Measurements from ENCODE around the gene CKLF.
A peak's percentile ranks its signal among the peaks of the same experiment; 100 is the strongest.

CKLF gene

DNA sequence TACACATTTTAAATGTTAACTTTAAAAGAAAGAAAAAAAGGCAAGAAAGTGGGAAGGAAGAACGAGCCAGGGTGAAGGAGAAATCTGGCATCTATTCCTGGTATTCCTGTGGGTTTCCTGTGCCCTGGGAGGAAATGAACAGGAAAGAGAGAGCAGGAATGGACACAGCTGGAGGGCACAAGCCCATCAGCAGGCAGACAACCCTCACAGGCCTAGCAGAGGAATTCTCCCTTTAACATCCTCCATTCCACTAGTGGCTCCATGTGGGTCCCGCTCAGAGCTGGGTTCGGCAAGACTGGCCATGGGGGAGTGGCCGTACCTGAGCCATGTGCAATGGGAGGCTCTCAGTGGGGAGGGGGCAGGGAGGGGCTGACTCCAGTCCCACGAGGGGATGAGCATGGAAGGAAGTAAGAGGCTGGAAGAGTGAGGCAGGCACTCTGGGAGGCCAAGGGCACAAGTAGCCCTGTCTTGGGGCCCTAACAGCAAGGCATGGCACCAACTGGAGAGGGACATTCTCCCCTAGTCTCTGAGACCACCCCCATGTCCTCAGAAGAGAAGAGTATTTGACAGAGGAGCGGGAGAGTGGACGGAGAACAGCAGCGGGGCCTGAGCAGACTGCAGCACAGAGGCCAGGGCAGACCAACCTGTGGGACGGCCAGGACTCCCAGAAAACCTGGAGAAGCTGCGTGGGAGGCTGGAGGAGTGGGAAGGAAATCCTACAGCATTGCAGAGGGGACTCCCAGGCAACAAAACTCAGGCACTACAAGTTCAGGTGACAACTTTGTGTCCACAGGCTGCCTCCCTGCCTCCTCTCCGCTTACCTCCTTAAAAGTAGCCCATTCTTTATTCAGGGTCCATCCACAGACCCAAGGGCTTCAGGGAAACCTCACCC lies 32.6 kb upstream of the CKLF start:
- DNase-seq, result no peak

DNA sequence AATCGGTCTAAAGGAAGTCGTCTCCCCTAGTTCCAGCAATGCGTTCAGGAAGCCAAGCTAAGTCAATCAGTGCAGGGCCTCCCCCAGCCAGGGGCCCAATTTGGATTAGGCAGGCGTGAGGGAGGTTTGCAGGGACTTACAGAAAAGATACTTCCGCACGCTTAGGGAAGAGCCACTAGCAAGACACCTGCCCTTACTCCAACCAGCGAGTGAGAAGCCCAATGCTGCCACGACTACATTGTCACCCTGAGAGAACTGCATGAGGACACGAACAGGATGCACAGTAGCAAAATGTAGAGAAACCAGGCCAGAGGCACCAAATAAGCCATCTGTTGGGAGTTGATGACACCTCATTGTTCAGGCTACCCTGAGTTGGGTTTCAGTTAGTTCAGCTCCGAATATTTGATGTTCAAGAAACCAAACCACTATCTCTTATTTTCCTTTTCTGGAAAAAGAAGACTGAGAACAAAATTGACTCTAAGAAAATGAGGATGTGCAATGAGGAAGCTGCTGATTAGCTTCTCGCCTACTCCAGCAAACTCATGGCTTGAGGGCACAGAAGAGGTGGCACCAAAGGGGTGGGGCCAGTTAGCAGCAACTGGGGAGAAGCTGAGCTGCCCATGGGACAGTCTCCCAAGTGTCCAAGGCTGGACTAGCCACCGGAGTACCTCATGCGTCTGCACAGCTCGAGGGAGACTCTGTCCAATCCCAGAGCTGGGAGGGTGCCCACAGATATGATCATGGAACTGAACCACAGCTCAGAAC lies 31.8 kb upstream of the CKLF start:
- peak; percentile 84 to 86 (median 85) for DNase-seq

DNA sequence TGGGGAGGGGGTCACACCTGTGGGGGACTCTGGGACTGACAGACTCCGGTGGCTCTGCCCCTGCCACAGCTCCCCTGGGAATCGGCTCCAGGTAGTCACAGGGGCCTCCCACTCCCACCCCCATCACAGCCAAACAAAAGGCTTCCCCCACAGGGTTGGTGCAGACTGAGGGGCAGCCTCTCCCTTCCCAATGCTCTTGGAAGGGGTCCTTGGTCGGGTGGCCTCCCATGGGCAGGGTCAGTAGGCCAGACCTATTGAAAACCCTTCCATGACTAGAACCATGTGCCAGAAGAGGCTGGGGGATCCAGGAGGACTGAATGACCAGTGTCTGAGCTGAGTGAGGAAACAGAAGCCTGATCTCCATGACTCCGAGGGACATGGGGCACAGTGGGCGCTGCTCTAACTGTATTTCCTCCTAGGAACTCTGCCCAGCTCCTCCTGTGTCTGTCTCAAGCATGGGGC lies 31.1 kb upstream of the CKLF start:
- peak; percentile 61 to 66 (median 62) for DNase-seq

DNA sequence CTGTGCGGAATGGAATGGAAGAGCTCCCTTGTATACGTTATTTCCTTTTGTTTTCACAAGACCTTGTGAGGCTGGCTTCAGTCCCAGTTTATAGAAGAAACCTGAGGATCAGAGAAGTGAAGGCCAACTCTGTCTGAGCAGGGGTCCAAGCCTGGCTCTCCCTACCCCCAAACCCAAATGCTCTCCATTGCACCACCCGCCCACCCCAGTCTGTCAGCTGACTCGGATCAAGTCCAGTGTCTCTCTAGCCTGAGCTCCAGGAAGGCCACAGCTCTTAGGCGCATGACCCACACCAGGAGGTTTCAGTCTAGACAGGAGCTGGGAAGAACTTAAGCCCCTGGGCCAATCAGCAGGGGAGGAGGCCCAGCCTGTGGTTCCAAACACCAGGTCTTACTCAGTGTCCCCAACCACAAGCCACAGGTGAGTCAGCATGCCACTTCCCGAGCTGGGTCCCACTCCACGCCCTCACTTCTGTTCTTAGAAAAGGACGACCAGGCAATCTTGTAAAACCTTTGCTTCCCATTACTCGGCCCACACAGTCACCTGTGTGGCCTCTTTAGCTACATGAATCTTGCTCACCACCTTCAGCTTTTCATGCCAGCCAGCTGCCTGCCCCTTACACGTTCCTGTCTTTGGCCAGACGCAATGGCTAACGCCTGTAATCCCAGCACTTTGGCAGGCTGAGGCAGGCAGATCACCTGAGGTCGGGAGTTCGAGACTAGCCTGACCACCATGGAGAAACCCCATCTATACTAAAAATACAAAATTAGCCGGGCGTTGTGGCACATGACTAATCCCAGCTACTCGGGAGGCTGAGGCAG lies 30.2 kb upstream of the CKLF start:
- DNase-seq, result peak; percentile 74 to 84 (median 80)

DNA sequence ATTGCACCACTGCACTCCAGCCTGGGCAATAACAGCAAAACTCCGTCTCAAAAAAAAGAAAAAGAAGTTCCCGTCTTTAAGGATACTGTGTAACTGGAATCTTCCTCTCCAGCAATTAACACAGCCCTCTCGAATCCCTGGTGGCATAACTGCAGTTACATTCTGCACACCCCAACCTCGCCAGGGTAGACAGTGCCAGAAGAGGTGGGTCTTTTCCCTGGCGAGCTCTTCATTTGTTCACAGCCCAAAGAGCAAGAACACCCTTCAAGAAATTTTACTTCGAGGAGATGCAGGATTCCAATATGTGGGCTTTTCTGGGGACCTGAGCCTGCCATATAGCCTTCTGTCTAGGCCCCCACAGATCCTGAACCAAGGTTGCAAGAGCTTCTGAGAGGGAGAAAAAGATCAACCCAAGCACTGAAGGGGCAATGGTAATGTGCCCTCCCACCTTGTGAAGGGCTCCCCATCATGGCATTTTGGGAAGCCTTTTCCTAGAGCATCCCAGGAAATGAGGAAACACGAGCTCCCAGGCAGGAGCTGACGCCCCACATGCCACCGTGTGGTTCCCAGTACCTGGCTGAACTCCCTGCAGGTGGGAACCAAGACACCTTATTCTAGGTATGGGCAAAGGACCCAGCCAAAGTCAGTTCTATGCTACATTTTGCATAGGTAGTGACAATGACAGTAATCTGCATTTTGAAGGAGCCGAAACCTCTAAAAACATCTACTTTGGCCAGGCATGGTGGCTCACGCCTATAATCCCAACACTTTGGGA lies 29.4 kb upstream of the CKLF start:
- DNase-seq, result peak in 1 of 3 donors; percentile 36

DNA sequence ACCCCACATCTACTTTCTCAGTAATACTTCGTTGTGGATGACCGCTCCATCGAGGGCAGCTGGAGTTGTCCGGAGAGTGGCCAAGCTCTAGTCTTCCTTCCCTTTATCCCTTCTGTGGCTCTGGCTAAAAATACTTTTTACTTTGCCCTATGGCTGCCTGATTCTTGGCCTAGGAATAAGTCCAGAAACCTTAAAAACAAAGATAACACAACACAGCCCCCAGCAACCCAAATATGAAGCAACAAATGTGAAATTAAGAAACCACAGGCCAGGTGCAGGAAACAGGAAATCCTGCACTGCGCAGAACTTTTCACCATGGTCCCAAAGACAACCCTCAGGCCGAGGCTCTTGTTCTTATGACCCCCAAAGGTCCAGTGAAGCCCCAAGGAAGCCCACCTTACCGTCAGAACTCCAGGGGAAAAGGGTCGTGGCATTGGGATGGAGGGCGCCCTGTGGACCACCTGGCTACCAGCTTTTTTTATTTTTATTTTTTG lies 28.5 kb upstream of the CKLF start:
- DNase-seq, result no peak

DNA sequence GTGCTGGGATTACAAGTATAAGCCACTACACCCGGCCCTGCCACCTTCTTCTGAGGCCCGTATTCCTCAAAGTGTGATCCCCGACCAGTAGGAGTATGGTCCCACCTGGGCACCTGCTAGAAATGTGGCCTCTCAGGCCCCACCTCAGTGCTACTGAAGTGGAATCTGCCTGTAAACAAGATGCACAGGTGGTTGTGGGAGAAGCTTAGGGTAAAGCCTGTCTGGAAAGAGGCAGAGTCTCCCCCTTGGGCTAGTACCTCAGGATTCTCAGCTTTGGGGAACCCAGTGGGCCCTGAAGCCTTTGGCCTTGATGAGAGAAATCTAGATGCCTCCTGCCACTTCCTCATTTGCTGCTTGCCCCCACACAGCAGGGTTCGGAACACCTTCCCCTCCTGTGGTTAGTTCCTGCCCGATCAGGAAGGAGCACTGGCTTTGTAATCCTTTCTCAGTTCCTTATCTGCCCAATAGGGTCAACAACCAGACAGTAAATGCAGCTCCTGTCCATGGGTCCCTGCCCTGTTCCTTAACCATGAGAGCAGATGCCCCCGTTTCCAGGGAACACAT lies 27.7 kb upstream of the CKLF start:
- DNase-seq, result peak; percentile 70 to 80 (median 75)

DNA sequence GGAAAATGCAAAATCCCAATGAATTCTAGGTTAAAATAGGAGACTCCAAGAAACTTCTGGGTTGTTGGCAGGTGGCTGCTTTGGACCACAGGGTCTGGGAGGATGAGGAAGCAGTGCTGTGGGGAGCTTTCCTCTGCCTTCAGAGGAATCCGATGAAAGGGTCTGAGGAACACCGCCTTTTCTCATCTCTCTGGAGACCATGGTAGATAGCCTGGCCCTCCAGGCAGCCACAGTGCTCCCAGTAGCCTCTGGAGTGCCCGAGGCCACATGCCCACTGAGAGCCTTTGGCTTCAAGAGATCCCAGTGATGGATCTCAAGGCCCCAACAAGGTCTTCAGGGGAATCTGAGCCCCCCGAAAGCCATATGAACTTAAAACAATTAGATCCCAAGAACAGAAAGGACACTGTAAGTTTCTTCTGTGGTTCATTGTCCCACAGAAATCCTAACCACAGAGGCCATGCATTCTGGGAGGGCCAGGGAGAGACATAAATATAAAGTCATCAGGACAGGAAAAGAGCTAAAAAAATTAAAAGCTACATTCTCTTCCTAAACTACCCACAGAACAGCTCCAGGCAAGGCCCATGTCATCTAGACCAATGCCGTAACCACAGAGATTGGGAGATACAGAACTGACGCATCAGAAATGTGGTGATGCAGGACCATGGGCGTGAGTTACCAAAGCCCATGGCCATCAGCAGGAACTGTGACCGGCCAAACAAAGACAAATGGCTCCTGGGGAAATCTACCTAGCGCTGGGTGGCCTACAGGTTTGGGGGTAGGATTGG lies 26.8 kb upstream of the CKLF start:
- peak; percentile 75 to 85 (median 84) for DNase-seq

DNA sequence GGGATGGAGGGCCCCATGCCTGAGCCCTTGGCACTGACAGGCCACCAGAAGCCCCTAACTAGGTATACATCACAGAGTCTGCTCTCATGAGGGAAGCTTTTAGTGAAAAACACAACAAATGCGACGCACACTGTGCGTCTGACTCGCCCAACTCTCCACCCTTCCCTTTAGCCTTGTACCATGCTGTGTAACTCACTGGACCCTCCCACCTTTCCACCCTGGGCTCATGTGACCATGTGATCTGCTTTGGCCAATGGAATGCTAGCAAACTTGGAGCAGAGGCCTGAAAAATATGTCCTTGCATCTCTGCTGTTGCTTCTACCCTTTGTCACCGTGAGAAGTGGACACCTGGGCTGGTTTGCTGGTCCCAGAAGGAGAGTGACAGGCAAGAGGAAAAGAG lies 24.1 kb upstream of the CKLF start:
- no peak for DNase-seq

DNA sequence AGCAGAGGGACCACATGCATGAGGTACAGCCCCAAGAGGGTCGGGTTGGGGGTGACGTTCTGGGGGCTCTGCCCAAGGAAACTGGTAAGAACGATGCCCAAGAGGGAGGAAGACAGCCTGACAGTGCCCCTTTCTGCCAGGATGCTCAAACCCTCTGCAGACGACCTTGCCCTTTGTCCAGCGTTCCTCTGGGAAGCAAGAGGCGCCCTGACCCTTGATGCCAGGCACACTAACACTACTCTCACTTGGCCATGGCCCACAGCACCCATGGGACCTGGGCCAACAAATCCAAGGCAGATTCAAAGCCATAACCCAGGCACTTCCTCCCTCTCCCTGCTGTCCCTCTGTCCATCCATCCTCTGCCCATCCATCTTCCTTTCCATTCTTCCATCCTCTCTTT lies 22.9 kb upstream of the CKLF start:
- DNase-seq, result no peak

DNA sequence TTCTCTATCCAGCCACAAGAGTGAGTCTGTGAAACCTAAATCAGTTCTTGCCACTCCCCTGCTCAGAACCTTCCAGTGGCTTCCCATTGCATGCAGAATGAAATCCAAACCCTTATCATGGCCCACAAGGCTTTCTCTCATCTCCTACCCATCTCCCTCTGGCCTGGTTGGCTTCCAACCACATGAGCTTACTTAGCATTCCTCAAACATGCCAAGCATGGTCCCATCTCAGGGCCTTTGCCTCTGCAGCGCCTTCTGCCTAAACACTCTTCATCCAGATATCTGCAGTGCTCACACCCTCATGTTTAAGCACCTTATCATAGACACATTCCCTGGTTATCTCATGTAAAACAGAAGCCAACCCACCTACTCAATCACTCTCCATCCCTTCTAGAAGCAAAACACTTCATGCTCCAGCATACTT lies 18.0 kb upstream of the CKLF start:
- DNase-seq, result no peak

DNA sequence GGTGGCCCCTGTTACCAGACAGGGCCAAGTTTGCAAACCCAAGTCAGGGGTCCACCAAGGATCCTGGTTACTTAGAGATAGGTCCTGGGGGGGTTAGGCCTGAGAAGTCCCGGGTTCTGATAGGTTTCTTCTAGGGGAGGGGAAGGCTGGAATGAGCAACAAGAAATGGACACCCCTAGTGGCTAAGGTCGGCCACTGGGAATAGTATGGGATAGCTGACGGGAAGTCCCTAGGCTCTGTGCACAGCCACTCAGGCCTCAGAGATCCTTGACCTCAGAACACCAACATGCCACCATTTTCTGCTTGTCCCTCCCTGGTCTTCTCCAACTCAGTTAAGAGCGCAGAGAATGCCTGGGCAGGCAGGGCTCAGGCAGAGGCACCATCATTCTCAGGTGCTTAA lies 15.9 kb upstream of the CKLF start:
- DNase-seq, result no peak

DNA sequence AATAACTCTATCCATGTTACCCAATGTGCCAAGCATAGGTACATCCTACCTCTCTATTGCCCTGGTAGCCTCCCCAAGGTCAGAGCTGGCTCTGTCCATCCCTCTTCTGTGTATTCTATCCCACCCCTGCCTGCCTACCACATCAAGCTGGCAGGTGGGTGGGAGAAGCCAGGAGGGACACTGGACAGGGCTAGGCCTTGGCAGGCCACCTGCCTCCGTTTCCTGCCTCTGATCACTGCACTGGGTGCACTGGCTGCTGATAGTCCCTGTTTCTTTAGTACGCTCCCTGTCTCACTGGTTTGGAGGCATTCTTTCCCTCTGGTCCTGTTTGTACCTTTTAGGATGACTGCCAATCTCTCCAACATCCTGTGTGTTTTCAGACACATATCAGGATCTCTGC lies 15.1 kb upstream of the CKLF start:
- no peak for DNase-seq

DNA sequence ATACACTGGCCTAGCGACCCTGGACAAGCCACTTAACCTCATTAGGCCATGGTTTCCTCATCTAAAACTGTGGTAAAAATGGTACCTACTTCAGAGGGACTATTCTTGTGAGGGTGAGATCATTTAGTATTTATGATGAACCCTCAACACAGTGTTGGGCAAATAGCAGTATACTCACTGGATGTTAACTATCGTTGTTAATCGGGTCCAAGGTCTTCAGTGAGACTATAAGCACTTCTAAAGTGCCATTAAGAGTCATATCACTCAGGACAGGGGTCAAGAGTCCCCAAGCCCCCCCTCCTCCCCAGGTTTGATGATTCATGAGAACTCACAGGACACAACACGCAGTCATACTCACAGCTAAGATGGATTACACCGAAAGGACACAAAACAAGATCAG lies 13.5 kb upstream of the CKLF start:
- no peak for DNase-seq

DNA sequence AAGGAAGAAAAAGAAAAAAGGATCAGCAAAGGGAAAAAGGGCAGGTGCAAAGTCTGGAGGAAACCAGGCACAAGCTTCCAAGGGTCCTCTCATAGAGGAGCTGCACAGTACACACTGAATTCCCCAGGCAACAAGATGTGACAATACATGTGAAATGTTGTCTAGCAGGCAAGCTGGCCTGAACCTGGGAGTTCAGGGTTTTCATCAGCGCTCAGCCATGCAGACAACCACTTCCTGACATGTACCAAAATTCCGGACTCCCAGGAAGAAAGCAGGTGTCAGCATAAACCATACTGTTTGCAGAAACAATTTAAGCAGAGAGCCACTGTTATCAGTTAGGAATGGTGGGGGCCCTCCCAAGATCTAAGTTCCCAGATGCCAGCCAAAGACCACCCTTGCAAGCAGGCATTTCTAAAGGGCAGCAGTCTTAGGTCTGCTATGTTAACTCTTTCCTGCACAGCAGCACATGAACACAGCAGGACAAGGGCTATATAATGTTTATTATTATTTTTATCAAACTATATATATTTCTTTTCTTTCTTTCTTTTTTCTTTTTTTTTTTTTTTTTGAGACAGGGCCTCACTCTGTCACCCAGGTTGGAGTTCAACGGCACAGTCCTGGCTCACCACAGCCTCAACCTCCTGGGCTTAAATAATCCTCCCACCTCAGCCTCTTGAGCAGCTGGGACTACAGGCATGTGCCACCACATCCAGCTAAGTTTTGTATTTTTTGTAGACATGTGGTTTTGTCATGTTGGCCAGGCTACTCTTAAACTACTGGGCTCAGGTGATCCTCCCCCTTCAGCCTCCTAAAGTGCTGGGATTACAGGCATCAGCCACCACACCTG lies 12.5 kb upstream of the CKLF start:
- no peak for DNase-seq

DNA sequence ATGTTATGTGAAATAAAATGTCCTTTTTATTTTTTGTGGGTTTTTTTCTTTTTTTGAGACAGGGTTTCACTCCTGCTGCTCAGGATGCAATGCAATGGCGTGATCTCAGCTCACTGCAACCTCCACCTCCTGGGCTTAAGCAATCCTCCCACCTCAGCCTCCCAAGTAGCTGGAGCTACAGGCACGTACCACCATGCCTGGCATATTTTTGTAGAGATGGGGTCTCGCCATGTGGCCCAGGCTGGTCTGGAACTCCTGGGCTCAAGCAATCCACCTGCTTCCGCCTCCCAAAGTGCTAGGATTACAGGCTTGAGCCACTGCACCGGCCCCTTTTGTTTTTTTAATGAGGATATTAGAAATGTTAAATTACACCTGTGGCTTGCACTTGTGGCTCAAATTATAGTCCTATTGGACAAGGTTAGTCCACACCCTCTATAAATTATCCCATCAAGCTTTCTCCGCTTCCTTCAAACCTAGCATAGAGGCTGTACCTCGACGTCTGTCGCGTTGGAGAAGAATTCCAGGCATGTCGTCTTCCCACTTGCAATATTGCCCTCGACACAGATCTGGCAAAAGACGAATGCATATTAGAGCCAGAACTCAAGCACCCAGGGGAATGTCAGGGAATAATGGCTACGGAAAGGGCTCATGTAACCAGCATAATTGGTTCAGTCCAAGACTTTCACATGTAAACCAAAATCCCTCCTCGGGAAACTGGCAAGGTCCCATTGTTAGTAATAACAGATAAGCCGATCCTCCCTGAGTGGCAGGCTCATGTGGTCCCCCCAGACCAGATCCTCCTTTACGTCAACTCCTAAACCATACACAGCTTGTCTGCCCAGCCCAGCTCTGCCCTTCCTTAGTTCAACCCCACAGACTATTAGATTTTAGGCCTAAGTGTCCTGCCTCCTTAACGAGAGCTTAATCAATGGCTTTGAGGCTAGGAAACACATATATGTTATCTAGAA lies 10.7 kb upstream of the CKLF start:
- DNase-seq, result no peak

DNA sequence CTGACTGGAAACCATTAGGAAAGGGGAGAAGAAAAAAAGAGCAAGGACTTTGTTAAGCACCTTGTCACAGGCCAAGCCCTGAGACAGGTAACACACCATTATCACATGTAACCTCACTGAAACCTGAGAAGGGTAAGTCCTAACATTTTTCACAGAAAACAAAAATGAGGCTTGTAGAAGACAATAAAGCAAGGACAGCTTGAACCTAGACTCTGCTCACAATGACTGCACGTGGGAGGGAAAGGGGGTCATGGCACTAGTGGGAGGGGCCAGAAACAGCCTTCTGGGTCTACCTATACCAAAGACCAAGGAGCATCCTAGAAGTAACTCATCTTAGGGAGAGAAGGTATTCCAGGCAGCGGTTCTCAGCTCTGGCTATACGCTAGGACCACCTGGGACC lies 10.0 kb upstream of the CKLF start:
- no peak for DNase-seq

DNA sequence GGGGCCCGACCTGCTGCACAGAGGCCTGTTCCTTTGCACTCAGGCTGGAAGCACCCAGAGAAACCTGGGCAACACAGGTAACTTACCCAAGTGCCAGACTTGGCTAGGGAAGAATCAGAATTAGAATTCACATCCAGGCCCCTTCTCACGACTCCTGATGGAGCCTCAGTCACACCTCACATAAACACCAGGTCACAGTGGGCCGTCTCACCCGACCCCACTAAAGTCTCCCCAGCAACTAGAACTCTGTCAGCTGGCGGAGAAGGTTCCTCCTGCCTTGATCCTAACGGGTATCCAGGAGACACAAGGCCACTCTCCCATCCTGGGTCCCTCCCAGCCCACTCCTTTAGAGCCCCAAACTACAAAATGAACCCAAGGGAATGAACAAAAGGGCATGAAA lies 8.8 kb upstream of the CKLF start:
- DNase-seq, result no peak
